ENCODE results near the gene TARBP1.

The TARBP1 gene

GRCh38 chr1:234494049-234494448 is 15.1 kb upstream of the TARBP1 start:
- Histone ChIP-seq H2BK12ac (ENCODE audit: low read length) (no peak overlapping the region), H3K36me3 (replicated peaks in 1 of 2; ENCODE audit: control insufficient read depth in 2 of 2, insufficient read depth in 2 of 2, low read length in 2 of 2) (no peaks in the 10 kb centered on the region), H2BK120ac (ENCODE audit: low read depth, low read length) (no peak overlapping the region), H3K4me3 (ENCODE audit: low read length in 2 of 2) (no peak overlapping the region), H3K14ac (ENCODE audit: low read length) (no peak overlapping the region), H2BK5ac (ENCODE audit: low read length) (no peak overlapping the region), H3K27me3 (ENCODE audit: control insufficient read depth in 3 of 3, insufficient read depth in 3 of 3, low read depth in 1 of 3, low read length in 3 of 3) (no peaks in the 10 kb centered on the region), H3K79me1 (ENCODE audit: low read depth, low read length) (no peaks in the 10 kb centered on the region), H2BK15ac (ENCODE audit: low read length) (no peak overlapping the region), H2AK5ac (ENCODE audit: low read depth, low read length) (no peak overlapping the region), H4K91ac (ENCODE audit: low read depth, low read length, poor library complexity) (no peak overlapping the region), H3K23ac (ENCODE audit: low read depth, low read length, poor library complexity) (no peak overlapping the region), H3K27ac (replicated peaks; ENCODE audit: low read length) (no peak overlapping the region), H3K9ac (ENCODE audit: low read depth, low read length, poor library complexity) (no peak overlapping the region), H4K8ac (ENCODE audit: low read depth, low read length) (no peak overlapping the region), H3K9me3 (replicated peaks in 1 of 2; ENCODE audit: control insufficient read depth in 2 of 2, insufficient read depth in 1 of 2, low read depth in 1 of 2, low read length in 2 of 2) (no peaks in the 10 kb centered on the region), H3K4ac (ENCODE audit: low read length) (no peak overlapping the region), H3K4me2 (ENCODE audit: insufficient read depth, low read length, poor library complexity, severe bottlenecking) (no peak overlapping the region), H2AFZ (ENCODE audit: low read length) (no peak overlapping the region), H3K18ac (ENCODE audit: low read length) (no peak overlapping the region), H3K4me1 (ENCODE audit: control insufficient read depth in 2 of 2, insufficient read depth in 1 of 2, low read depth in 1 of 2, low read length in 2 of 2) (peaks cover 2 to 8% of the 10 kb centered on the region in 2 donors)
- no CpG with 5 or more reads among the region's 4 CpGs for WGBS, 2 donors (ENCODE audit: extremely low coverage in 2 of 2, insufficient read length in 2 of 2, insufficient replicate concordance in 1 of 2)
- DNase-seq (ENCODE audit: low spot score) = no peak

- no peak for DNase-seq (ENCODE audit: low spot score)
- Histone ChIP-seq H2BK12ac (ENCODE audit: low read length) (no peak overlapping the region), H3K4me2 (ENCODE audit: insufficient read depth, low read length, poor library complexity, severe bottlenecking) (no peak overlapping the region), H3K9me3 (replicated peaks in 1 of 2; ENCODE audit: control insufficient read depth in 2 of 2, insufficient read depth in 1 of 2, low read depth in 1 of 2, low read length in 2 of 2) (no peaks in the 10 kb centered on the region), H3K27me3 (ENCODE audit: control insufficient read depth in 3 of 3, insufficient read depth in 3 of 3, low read depth in 1 of 3, low read length in 3 of 3) (no peaks in the 10 kb centered on the region), H3K27ac (replicated peaks; ENCODE audit: low read length) (no peak overlapping the region), H4K8ac (ENCODE audit: low read depth, low read length) (no peak overlapping the region), H3K14ac (ENCODE audit: low read length) (no peak overlapping the region), H3K4ac (ENCODE audit: low read length) (no peak overlapping the region), H3K18ac (ENCODE audit: low read length) (no peak overlapping the region), H2BK15ac (ENCODE audit: low read length) (no peak overlapping the region), H3K23ac (ENCODE audit: low read depth, low read length, poor library complexity) (no peak overlapping the region), H2BK120ac (ENCODE audit: low read depth, low read length) (no peak overlapping the region), H3K79me1 (ENCODE audit: low read depth, low read length) (no peaks in the 10 kb centered on the region), H3K4me1 (ENCODE audit: control insufficient read depth in 2 of 2, insufficient read depth in 1 of 2, low read depth in 1 of 2, low read length in 2 of 2) (peaks cover 2 to 6% of the 10 kb centered on the region in 2 donors), H2AK5ac (ENCODE audit: low read depth, low read length) (no peak overlapping the region), H3K9ac (ENCODE audit: low read depth, low read length, poor library complexity) (no peak overlapping the region), H2BK5ac (ENCODE audit: low read length) (no peak overlapping the region), H3K4me3 (ENCODE audit: low read length in 2 of 2) (no peak overlapping the region), H4K91ac (ENCODE audit: low read depth, low read length, poor library complexity) (no peak overlapping the region), H2AFZ (ENCODE audit: low read length) (no peak overlapping the region), H3K36me3 (replicated peaks in 1 of 2; ENCODE audit: control insufficient read depth in 2 of 2, insufficient read depth in 2 of 2, low read length in 2 of 2) (no peaks in the 10 kb centered on the region)
- WGBS, 2 donors (ENCODE audit: extremely low coverage in 2 of 2, insufficient read length in 2 of 2, insufficient replicate concordance in 1 of 2) = no CpG with 5 or more reads among the region's 4 CpGs
Measured at GRCh38 chr1:234490793-234491479, 12.0 kb upstream of the TARBP1 start.

GRCh38 chr1:234489698-234490077 is 10.7 kb upstream of the TARBP1 start:
- no peak overlapping the region for H3K27ac ChIP-seq (replicated peaks; ENCODE audit: low read length)

GRCh38 chr1:234489007-234489697 is 10.2 kb upstream of the TARBP1 start:
- Histone ChIP-seq H3K9ac (ENCODE audit: low read depth, low read length, poor library complexity) (no peak overlapping the region), H4K8ac (ENCODE audit: low read depth, low read length) (no peak overlapping the region), H2BK120ac (ENCODE audit: low read depth, low read length) (no peak overlapping the region), H2BK12ac (ENCODE audit: low read length) (no peak overlapping the region), H3K4me3 (ENCODE audit: low read length in 2 of 2) (no peak overlapping the region), H3K18ac (ENCODE audit: low read length) (no peak overlapping the region), H3K4me1 (ENCODE audit: control insufficient read depth in 2 of 2, insufficient read depth in 1 of 2, low read depth in 1 of 2, low read length in 2 of 2) (peaks cover 2 to 5% of the 10 kb centered on the region in 2 donors), H3K4ac (ENCODE audit: low read length) (no peak overlapping the region), H3K23ac (ENCODE audit: low read depth, low read length, poor library complexity) (no peak overlapping the region), H3K14ac (ENCODE audit: low read length) (no peak overlapping the region), H2AK5ac (ENCODE audit: low read depth, low read length) (no peak overlapping the region), H4K91ac (ENCODE audit: low read depth, low read length, poor library complexity) (no peak overlapping the region), H2AFZ (ENCODE audit: low read length) (peak overlapping the region; percentile 30), H2BK5ac (ENCODE audit: low read length) (no peak overlapping the region), H3K79me1 (ENCODE audit: low read depth, low read length) (no peaks in the 10 kb centered on the region), H3K27me3 (ENCODE audit: control insufficient read depth in 3 of 3, insufficient read depth in 3 of 3, low read depth in 1 of 3, low read length in 3 of 3) (no peaks in the 10 kb centered on the region), H3K9me3 (replicated peaks in 1 of 2; ENCODE audit: control insufficient read depth in 2 of 2, insufficient read depth in 1 of 2, low read depth in 1 of 2, low read length in 2 of 2) (no peaks in the 10 kb centered on the region), H3K4me2 (ENCODE audit: insufficient read depth, low read length, poor library complexity, severe bottlenecking) (no peak overlapping the region), H2BK15ac (ENCODE audit: low read length) (no peak overlapping the region), H3K36me3 (replicated peaks in 1 of 2; ENCODE audit: control insufficient read depth in 2 of 2, insufficient read depth in 2 of 2, low read length in 2 of 2) (no peaks in the 10 kb centered on the region), H3K27ac (replicated peaks; ENCODE audit: low read length) (no peak overlapping the region)
- WGBS, 2 donors (ENCODE audit: extremely low coverage in 2 of 2, insufficient read length in 2 of 2, insufficient replicate concordance in 1 of 2) = no CpG with 5 or more reads among the region's 11 CpGs
- no peak for DNase-seq (ENCODE audit: low spot score)

More at GRCh38 chr1:234489698-234490077, 10.7 kb upstream of the TARBP1 start:
- Histone ChIP-seq H3K9ac (ENCODE audit: low read depth, low read length, poor library complexity) (no peak overlapping the region), H3K4ac (ENCODE audit: low read length) (no peak overlapping the region), H4K91ac (ENCODE audit: low read depth, low read length, poor library complexity) (no peak overlapping the region), H3K23ac (ENCODE audit: low read depth, low read length, poor library complexity) (no peak overlapping the region), H3K27me3 (ENCODE audit: control insufficient read depth in 3 of 3, insufficient read depth in 3 of 3, low read depth in 1 of 3, low read length in 3 of 3) (no peaks in the 10 kb centered on the region), H2AFZ (ENCODE audit: low read length) (no peak overlapping the region), H3K4me2 (ENCODE audit: insufficient read depth, low read length, poor library complexity, severe bottlenecking) (no peak overlapping the region), H4K8ac (ENCODE audit: low read depth, low read length) (no peak overlapping the region), H3K79me1 (ENCODE audit: low read depth, low read length) (no peaks in the 10 kb centered on the region), H2AK5ac (ENCODE audit: low read depth, low read length) (no peak overlapping the region), H2BK15ac (ENCODE audit: low read length) (no peak overlapping the region), H3K18ac (ENCODE audit: low read length) (no peak overlapping the region), H3K4me1 (ENCODE audit: control insufficient read depth in 2 of 2, insufficient read depth in 1 of 2, low read depth in 1 of 2, low read length in 2 of 2) (peaks cover 2 to 5% of the 10 kb centered on the region in 2 donors), H2BK12ac (ENCODE audit: low read length) (no peak overlapping the region), H3K36me3 (replicated peaks in 1 of 2; ENCODE audit: control insufficient read depth in 2 of 2, insufficient read depth in 2 of 2, low read length in 2 of 2) (no peaks in the 10 kb centered on the region), H3K14ac (ENCODE audit: low read length) (no peak overlapping the region), H3K9me3 (replicated peaks in 1 of 2; ENCODE audit: control insufficient read depth in 2 of 2, insufficient read depth in 1 of 2, low read depth in 1 of 2, low read length in 2 of 2) (no peaks in the 10 kb centered on the region), H2BK5ac (ENCODE audit: low read length) (no peak overlapping the region), H2BK120ac (ENCODE audit: low read depth, low read length) (no peak overlapping the region), H3K4me3 (ENCODE audit: low read length in 2 of 2) (no peak overlapping the region)
- no CpG with 5 or more reads among the region's 2 CpGs for WGBS, 2 donors (ENCODE audit: extremely low coverage in 2 of 2, insufficient read length in 2 of 2, insufficient replicate concordance in 1 of 2)
- DNase-seq (ENCODE audit: low spot score) = no peak
